GM23248 (cell line): Measurements from ENCODE around the gene UBN1.

Experiments
- EZH2 ChIP-seq: fragments of 200-600 bp; sonication (generic); IDR thresholded peaks from 2 replicates; pipeline ENCODE4 v1.6.1; 2018; ENCODE audit warnings: antibody characterized with exemption, mild to moderate bottlenecking; ENCODE audit not compliant: insufficient read depth, poor library complexity, severe bottlenecking
- EZH2phosphoT487 ChIP-seq: fragments of 200-600 bp; sonication (generic); IDR thresholded peaks from 2 replicates; pipeline ENCODE4 v1.6.1; 2018; ENCODE audit warnings: antibody characterized with exemption, moderate library complexity, mild to moderate bottlenecking, low read depth; ENCODE audit not compliant: insufficient read depth

DNA sequence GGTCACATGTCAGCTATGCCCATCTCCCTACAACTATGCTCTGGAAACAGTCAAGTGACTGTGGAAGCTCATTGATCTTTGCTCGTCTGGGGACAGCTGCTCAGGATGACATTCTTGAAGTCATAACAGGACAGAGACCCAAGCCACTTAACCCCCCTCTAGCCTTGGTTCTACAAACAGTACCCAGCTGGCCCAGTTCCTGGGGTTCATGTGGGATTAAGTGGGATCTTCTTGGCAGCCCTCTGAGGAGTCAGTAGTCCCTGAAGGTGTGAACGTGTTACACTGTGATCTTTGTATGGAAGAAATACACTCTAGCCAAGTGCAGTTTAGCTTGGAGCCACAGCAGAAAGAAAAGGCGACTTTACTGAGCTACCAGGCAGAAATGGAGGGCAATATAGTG, 25.8 kb downstream of the UBN1 start:
- no peak for TF ChIP-seq EZH2
- no peak for TF ChIP-seq EZH2phosphoT487
